GM12873 (cell line): ENCODE measurements around the gene TMEM184B.

Source experiments
- CTCF ChIP-seq: IDR thresholded peaks from 2 replicates; pipeline ENCODE4 v1.5.1; 2012; ENCODE audit warnings: low read depth, mild to moderate bottlenecking, moderate library complexity, low read length, control low read depth; ENCODE audit not compliant: insufficient read depth; ENCODE audit errors: missing control alignments

The TMEM184B gene

GRCh38 chr22:38233427-38233826 is 39.4 kb downstream of the TMEM184B start:
- no peak for TF ChIP-seq CTCF

GRCh38 chr22:38232196-38232595 is 40.6 kb downstream of the TMEM184B start:
- no peak for TF ChIP-seq CTCF

- TF ChIP-seq CTCF = no peak
These were observed 41.9 kb downstream of the TMEM184B start for GRCh38 chr22:38230916-38231315.

- peak; percentile 64 for TF ChIP-seq CTCF
These were observed 42.5 kb downstream of the TMEM184B start for GRCh38 chr22:38230108-38230825.

- no peak for TF ChIP-seq CTCF
These were observed 43.7 kb downstream of the TMEM184B start for GRCh38 chr22:38228873-38229740.

- no peak for TF ChIP-seq CTCF
These were observed 44.4 kb downstream of the TMEM184B start for GRCh38 chr22:38228326-38228872.
